GM18511 (cell line): ENCODE data around the gene RNF144B.
"Not testable (repeated sequence)": the region's sequence is repeated elsewhere in the genome, so short reads cannot be mapped to it uniquely, and the experiment has no call there.

Experiments used
- ATAC-seq: cut with Tn5 transposase; IDR thresholded peaks from one replicate; pipeline ENCODE4 v1.9.1; 2021; ENCODE audit warnings: mild to moderate bottlenecking, moderate library complexity; ENCODE audit not compliant: unreplicated experiment

The RNF144B gene

GRCh38 chr6:18406955-18407749 is 20.0 kb downstream of the RNF144B start:
- ATAC-seq = no peak

GRCh38 chr6:18409602-18410001 is 22.5 kb downstream of the RNF144B start:
- ATAC-seq = not testable (repeated sequence)

GRCh38 chr6:18410412-18410811 is 23.3 kb downstream of the RNF144B start:
- no peak for ATAC-seq

GRCh38 chr6:18412068-18412467 is 24.9 kb downstream of the RNF144B start:
- no peak for ATAC-seq

- no peak for ATAC-seq
These were observed 25.5 kb downstream of the RNF144B start for GRCh38 chr6:18412644-18413043.

GRCh38 chr6:18413381-18413780 is 26.2 kb downstream of the RNF144B start:
- no peak for ATAC-seq

GRCh38 chr6:18414116-18414515 is 27.0 kb downstream of the RNF144B start:
- no peak for ATAC-seq

GRCh38 chr6:18415207-18415606 is 28.1 kb downstream of the RNF144B start:
- ATAC-seq = no peak

- no peak for ATAC-seq
These were observed 28.7 kb downstream of the RNF144B start for GRCh38 chr6:18415671-18416340.

GRCh38 chr6:18416341-18416679 is 29.2 kb downstream of the RNF144B start:
- ATAC-seq = no peak

GRCh38 chr6:18420328-18420727 is 33.2 kb downstream of the RNF144B start:
- ATAC-seq = no peak

- no peak for ATAC-seq
These were observed 35.0 kb downstream of the RNF144B start for GRCh38 chr6:18422136-18422535.

- ATAC-seq = no peak
These were observed 36.3 kb downstream of the RNF144B start for GRCh38 chr6:18423426-18423825.

- ATAC-seq = no peak
These were observed 37.1 kb downstream of the RNF144B start for GRCh38 chr6:18424201-18424600.

- ATAC-seq = no peak
These were observed 38.1 kb downstream of the RNF144B start for GRCh38 chr6:18425218-18425617.

GRCh38 chr6:18427296-18427695 is 40.1 kb downstream of the RNF144B start:
- ATAC-seq = no peak

GRCh38 chr6:18429655-18430297 is 42.6 kb downstream of the RNF144B start:
- ATAC-seq = no peak

- ATAC-seq = no peak
These were observed 44.4 kb downstream of the RNF144B start for GRCh38 chr6:18431581-18431980.

GRCh38 chr6:18432180-18432579 is 45.0 kb downstream of the RNF144B start:
- no peak for ATAC-seq

- ATAC-seq = no peak
These were observed 45.5 kb downstream of the RNF144B start for GRCh38 chr6:18432619-18433018.

GRCh38 chr6:18433059-18433458 is 45.9 kb downstream of the RNF144B start:
- ATAC-seq = no peak

GRCh38 chr6:18436341-18436740 is 49.2 kb downstream of the RNF144B start:
- ATAC-seq = no peak
